ENCODE data around the gene CDK13.

DNA sequence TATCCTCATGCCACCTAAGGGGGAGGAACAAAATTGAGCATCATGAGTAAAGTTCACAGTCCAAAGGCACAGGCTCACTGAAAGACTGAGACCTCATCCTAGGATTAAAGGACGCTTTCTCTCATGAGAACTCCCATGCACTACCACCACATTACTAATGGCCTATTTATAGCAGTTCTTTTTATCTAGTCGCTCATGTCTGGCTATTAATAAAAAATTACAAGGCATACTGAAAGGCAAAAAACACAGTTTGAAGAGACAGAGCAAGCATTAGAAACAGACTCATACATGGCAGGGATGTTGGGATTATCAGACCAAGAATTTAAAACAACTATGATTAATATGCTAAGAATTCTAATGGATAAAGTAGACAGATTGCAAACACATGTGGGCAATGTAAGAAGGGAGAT is 46.0 kb upstream of the CDK13 start:
- TF ChIP-seq, protein P1, sequence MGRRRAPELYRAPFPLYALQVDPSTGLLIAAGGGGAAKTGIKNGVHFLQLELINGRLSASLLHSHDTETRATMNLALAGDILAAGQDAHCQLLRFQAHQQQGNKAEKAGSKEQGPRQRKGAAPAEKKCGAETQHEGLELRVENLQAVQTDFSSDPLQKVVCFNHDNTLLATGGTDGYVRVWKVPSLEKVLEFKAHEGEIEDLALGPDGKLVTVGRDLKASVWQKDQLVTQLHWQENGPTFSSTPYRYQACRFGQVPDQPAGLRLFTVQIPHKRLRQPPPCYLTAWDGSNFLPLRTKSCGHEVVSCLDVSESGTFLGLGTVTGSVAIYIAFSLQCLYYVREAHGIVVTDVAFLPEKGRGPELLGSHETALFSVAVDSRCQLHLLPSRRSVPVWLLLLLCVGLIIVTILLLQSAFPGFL (CRISPR knock-in tag; IDR thresholded peaks at IDR 0.05; ENCODE audit: borderline replicate concordance), result no peak
- TF ChIP-seq, protein P2, sequence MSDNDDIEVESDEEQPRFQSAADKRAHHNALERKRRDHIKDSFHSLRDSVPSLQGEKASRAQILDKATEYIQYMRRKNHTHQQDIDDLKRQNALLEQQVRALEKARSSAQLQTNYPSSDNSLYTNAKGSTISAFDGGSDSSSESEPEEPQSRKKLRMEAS (CRISPR knock-in tag; IDR thresholded peaks at IDR 0.05), result no peak

Measured in WTC11 (cell line).